HCT116 (cell line): Measurements from ENCODE around the gene RAB29.

ENCODE experiments used
- EZH2 ChIP-seq: fragments of 200-600 bp; sonication (generic); IDR thresholded peaks from 2 replicates; pipeline ENCODE4 v1.6.1; 2017; ENCODE audit warnings: antibody characterized with exemption, mixed run types
- EZH2phosphoT487 ChIP-seq: fragments of 200-600 bp; IDR thresholded peaks from 2 replicates; pipeline ENCODE4 v1.6.1; 2018; ENCODE audit warnings: antibody characterized with exemption, borderline replicate concordance
- POLR2A ChIP-seq: IDR thresholded peaks from 2 replicates; pipeline ENCODE4 v1.7.0; 2011; ENCODE audit warnings: borderline replicate concordance; ENCODE audit not compliant: insufficient read depth, insufficient read length; ENCODE audit errors: extremely low read depth
- POLR2AphosphoS5 ChIP-seq: IDR thresholded peaks from 2 replicates; pipeline ENCODE4 v1.6.1; 2011; ENCODE audit warnings: mild to moderate bottlenecking, low read depth, low read length, moderate library complexity
- RAD21 ChIP-seq: IDR thresholded peaks from 2 replicates; pipeline ENCODE4 v1.6.1; 2012; ENCODE audit warnings: low read depth, mild to moderate bottlenecking
- SIN3A ChIP-seq: IDR thresholded peaks from 2 replicates; pipeline ENCODE4 v1.6.1; 2012; ENCODE audit warnings: low read depth
- TCF7L2 ChIP-seq: IDR thresholded peaks from 2 replicates; pipeline ENCODE4 v1.7.0; 2011; ENCODE audit warnings: borderline replicate concordance, inconsistent platforms; ENCODE audit not compliant: insufficient read depth, insufficient read length; ENCODE audit errors: extremely low read depth
- YY1 ChIP-seq: IDR thresholded peaks from 2 replicates; pipeline ENCODE4 v1.6.1; 2011; ENCODE audit warnings: low read length, low read depth, moderate library complexity, mild to moderate bottlenecking; ENCODE audit not compliant: insufficient replicate concordance; ENCODE audit errors: extremely low read depth
- ZFX ChIP-seq: fragments of 450-650 bp; IDR thresholded peaks from 2 replicates; pipeline ENCODE4 v1.6.1; 2017
- TF ChIP-seq, protein P1 (sequence below), 3 experiments: fragments of 200-600 bp in 1 of 3; sonication (generic) in 1 of 3; IDR thresholded peaks in 2 of 3; conservative IDR thresholded peaks in 1 of 3; 2 replicates each; pipeline ENCODE4 v1.5.1; 2012 to 2017; ENCODE audit warnings: low read depth in 2 of 3, low read length in 2 of 3, antibody characterized with exemption in 1 of 3, borderline replicate concordance in 1 of 3, control low read depth in 1 of 3, mild to moderate bottlenecking in 1 of 3, mixed read lengths in 1 of 3, mixed run types in 1 of 3, moderate library complexity in 1 of 3; ENCODE audit not compliant: insufficient read depth in 1 of 3
- TF ChIP-seq, protein P2 (sequence below): IDR thresholded peaks from 2 replicates; pipeline ENCODE4 v1.6.1; 2012
- TF ChIP-seq, protein P3 (sequence below): IDR thresholded peaks from 2 replicates; pipeline ENCODE4 v1.6.1; 2012; ENCODE audit warnings: low read depth

DNA sequence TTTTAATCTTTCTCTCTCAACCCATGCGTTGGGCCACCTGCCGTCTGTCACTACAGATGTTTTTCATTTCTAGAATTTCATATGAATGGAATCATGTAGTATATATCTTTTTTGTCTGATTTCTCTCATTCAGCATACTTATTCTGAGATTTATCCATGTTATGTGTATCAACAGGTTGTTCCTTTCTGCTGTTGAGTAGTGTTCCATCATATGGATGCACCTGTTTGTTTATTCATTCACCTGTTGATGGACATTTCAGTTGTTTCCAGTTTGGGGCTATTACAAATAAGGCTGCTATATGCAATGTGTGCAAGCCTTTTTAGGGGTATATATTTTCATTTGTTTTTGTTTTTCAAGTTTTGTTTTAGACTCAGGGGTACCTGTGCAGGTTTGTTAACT lies 47.1 kb upstream of the RAB29 start:
- TF ChIP-seq, protein P1, sequence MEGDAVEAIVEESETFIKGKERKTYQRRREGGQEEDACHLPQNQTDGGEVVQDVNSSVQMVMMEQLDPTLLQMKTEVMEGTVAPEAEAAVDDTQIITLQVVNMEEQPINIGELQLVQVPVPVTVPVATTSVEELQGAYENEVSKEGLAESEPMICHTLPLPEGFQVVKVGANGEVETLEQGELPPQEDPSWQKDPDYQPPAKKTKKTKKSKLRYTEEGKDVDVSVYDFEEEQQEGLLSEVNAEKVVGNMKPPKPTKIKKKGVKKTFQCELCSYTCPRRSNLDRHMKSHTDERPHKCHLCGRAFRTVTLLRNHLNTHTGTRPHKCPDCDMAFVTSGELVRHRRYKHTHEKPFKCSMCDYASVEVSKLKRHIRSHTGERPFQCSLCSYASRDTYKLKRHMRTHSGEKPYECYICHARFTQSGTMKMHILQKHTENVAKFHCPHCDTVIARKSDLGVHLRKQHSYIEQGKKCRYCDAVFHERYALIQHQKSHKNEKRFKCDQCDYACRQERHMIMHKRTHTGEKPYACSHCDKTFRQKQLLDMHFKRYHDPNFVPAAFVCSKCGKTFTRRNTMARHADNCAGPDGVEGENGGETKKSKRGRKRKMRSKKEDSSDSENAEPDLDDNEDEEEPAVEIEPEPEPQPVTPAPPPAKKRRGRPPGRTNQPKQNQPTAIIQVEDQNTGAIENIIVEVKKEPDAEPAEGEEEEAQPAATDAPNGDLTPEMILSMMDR (IDR thresholded peaks at IDR 0.05 in 2 of 3, conservative IDR thresholded peaks at IDR 0.05 in 1 of 3; ENCODE audit: borderline replicate concordance in 1 of 3, insufficient read depth in 1 of 3, low read depth in 2 of 3, low read length in 2 of 3): no peak
- TF ChIP-seq YY1 (no peak), TCF7L2 (no peak), RAD21 (no peak), POLR2AphosphoS5 (no peak), EZH2phosphoT487 (no peak), POLR2A (no peak), SIN3A (no peak), EZH2 (no peak), ZFX (no peak)
- TF ChIP-seq, protein P2, sequence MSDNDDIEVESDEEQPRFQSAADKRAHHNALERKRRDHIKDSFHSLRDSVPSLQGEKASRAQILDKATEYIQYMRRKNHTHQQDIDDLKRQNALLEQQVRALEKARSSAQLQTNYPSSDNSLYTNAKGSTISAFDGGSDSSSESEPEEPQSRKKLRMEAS: no peak
- TF ChIP-seq, protein P3, sequence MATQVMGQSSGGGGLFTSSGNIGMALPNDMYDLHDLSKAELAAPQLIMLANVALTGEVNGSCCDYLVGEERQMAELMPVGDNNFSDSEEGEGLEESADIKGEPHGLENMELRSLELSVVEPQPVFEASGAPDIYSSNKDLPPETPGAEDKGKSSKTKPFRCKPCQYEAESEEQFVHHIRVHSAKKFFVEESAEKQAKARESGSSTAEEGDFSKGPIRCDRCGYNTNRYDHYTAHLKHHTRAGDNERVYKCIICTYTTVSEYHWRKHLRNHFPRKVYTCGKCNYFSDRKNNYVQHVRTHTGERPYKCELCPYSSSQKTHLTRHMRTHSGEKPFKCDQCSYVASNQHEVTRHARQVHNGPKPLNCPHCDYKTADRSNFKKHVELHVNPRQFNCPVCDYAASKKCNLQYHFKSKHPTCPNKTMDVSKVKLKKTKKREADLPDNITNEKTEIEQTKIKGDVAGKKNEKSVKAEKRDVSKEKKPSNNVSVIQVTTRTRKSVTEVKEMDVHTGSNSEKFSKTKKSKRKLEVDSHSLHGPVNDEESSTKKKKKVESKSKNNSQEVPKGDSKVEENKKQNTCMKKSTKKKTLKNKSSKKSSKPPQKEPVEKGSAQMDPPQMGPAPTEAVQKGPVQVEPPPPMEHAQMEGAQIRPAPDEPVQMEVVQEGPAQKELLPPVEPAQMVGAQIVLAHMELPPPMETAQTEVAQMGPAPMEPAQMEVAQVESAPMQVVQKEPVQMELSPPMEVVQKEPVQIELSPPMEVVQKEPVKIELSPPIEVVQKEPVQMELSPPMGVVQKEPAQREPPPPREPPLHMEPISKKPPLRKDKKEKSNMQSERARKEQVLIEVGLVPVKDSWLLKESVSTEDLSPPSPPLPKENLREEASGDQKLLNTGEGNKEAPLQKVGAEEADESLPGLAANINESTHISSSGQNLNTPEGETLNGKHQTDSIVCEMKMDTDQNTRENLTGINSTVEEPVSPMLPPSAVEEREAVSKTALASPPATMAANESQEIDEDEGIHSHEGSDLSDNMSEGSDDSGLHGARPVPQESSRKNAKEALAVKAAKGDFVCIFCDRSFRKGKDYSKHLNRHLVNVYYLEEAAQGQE: no peak
